ENCODE measurements around the gene FAM181A. TPM values are rescaled to one million over a fixed set of nuclear protein-coding genes. Genes with fewer than 3 reads are reported as not detected.

Gene FAM181A
- total RNA-seq, 1 experiment from 2014 or later: not detected

DNA sequence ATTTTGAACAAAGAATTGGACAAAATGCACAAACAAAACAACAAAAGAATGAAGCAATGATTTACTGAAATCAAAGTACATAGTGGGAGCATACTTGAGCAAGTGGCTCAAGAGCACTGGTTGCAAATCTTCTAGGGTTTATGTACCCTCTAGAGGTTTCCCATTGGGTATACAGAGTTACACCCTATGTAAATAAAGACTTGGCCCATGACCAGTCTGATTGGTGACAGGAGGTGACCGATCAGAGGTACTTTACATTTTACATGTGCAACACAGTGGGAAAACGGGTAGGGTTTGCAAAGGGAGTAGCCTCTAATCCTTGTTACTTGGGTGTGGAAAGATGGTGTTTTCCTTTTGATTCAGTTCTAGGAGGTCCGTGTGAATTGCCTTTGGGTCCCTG lies 10.6 kb upstream of the FAM181A start:
- no peak for DNase-seq

DNA sequence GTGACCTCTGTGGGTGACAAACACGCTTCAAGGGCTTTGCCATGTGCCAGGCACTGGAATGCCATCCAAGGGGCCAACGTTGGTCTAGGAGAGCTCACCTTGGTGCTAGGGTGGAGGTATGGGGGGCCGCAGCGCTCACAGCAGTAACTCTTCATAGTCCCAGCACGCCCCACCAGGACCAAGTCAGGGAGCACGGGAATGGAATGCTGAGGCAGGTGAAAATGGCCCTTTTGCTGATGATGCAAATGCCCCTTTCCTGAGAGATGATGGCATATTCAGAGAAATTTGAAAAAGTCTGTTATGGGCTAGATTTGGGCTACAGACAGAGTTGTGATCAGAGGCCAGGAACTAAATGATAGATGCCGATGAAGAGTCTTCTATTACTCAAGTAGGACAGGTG lies 10.0 kb upstream of the FAM181A start:
- H3K79me2 ChIP-seq (ENCODE audit: low read length): no peaks in the 10 kb centered on the region
- no peaks in the 10 kb centered on the region for H3K9me3 ChIP-seq (ENCODE audit: low read length)
- no TSS peak for BruUV-seq (replicated peaks)
- DNase-seq: no peak
- H3F3A ChIP-seq (ENCODE audit: low read length, unreplicated experiment): no peaks in the 10 kb centered on the region
- ChIA-PET CTCF (no interaction called here), POLR2A (ENCODE audit: unreplicated experiment) (no interaction called here)
- no peaks in the 10 kb centered on the region for H3K4me1 ChIP-seq (ENCODE audit: insufficient read depth, low read length)
- TF ChIP-seq EZH2phosphoT487 (IDR thresholded peaks at IDR 0.05; ENCODE audit: borderline replicate concordance, low read length) (no peak), EZH2 (IDR thresholded peaks at IDR 0.05; ENCODE audit: low read length, unreplicated experiment) (no peak)
- TF ChIP-seq, protein P1, sequence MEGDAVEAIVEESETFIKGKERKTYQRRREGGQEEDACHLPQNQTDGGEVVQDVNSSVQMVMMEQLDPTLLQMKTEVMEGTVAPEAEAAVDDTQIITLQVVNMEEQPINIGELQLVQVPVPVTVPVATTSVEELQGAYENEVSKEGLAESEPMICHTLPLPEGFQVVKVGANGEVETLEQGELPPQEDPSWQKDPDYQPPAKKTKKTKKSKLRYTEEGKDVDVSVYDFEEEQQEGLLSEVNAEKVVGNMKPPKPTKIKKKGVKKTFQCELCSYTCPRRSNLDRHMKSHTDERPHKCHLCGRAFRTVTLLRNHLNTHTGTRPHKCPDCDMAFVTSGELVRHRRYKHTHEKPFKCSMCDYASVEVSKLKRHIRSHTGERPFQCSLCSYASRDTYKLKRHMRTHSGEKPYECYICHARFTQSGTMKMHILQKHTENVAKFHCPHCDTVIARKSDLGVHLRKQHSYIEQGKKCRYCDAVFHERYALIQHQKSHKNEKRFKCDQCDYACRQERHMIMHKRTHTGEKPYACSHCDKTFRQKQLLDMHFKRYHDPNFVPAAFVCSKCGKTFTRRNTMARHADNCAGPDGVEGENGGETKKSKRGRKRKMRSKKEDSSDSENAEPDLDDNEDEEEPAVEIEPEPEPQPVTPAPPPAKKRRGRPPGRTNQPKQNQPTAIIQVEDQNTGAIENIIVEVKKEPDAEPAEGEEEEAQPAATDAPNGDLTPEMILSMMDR (conservative IDR thresholded peaks at IDR 0.05; ENCODE audit: low read depth, low read length): no peak
- no peak overlapping the region for H2AFZ ChIP-seq (ENCODE audit: low read length)
- H3K36me3 ChIP-seq (ENCODE audit: low read depth, low read length): no peaks in the 10 kb centered on the region
- H3K4me3 ChIP-seq (ENCODE audit: low read length): no peak overlapping the region
- no peak for ATAC-seq
- H3K9ac ChIP-seq (ENCODE audit: low read length): no peak overlapping the region
- no peak overlapping the region for H3K4me2 ChIP-seq (ENCODE audit: low read length)
- intact Hi-C loops (cut with micrococcal nuclease): no loop called here
- H4K20me1 ChIP-seq (ENCODE audit: low read length): no peaks in the 10 kb centered on the region
- H3K27me3 ChIP-seq (ENCODE audit: low read length): peaks cover 4% of the 10 kb centered on the region
- H3K27ac ChIP-seq (ENCODE audit: low read length): no peak overlapping the region
- no peaks in the 10 kb centered on the region for H3K9me2 ChIP-seq (replicated peaks; ENCODE audit: low read length)

More for the DNA sequence above, 10.6 kb upstream of the FAM181A start:
- Histone ChIP-seq H3K9ac (ENCODE audit: low read length) (no peak overlapping the region), H3K27ac (ENCODE audit: low read length) (no peak overlapping the region), H3K27me3 (ENCODE audit: low read length) (peaks cover 4% of the 10 kb centered on the region), H3K4me2 (ENCODE audit: low read length) (no peak overlapping the region), H3K9me3 (ENCODE audit: low read length) (no peaks in the 10 kb centered on the region), H3K36me3 (ENCODE audit: low read depth, low read length) (no peaks in the 10 kb centered on the region), H3K4me3 (ENCODE audit: low read length) (no peak overlapping the region), H4K20me1 (ENCODE audit: low read length) (no peaks in the 10 kb centered on the region), H3K4me1 (ENCODE audit: insufficient read depth, low read length) (no peaks in the 10 kb centered on the region), H3F3A (ENCODE audit: low read length, unreplicated experiment) (no peaks in the 10 kb centered on the region), H3K9me2 (replicated peaks; ENCODE audit: low read length) (no peaks in the 10 kb centered on the region), H2AFZ (ENCODE audit: low read length) (no peak overlapping the region), H3K79me2 (ENCODE audit: low read length) (no peaks in the 10 kb centered on the region)
- ChIA-PET CTCF (no interaction called here), POLR2A (ENCODE audit: unreplicated experiment) (no interaction called here)
- BruUV-seq (replicated peaks): no TSS peak
- ATAC-seq: no peak
- TF ChIP-seq EZH2 (IDR thresholded peaks at IDR 0.05; ENCODE audit: low read length, unreplicated experiment) (no peak), EZH2phosphoT487 (IDR thresholded peaks at IDR 0.05; ENCODE audit: borderline replicate concordance, low read length) (no peak)
- TF ChIP-seq, protein P1 (conservative IDR thresholded peaks at IDR 0.05; ENCODE audit: low read depth, low read length): no peak
- intact Hi-C loops (cut with micrococcal nuclease): no loop called here

DNA sequence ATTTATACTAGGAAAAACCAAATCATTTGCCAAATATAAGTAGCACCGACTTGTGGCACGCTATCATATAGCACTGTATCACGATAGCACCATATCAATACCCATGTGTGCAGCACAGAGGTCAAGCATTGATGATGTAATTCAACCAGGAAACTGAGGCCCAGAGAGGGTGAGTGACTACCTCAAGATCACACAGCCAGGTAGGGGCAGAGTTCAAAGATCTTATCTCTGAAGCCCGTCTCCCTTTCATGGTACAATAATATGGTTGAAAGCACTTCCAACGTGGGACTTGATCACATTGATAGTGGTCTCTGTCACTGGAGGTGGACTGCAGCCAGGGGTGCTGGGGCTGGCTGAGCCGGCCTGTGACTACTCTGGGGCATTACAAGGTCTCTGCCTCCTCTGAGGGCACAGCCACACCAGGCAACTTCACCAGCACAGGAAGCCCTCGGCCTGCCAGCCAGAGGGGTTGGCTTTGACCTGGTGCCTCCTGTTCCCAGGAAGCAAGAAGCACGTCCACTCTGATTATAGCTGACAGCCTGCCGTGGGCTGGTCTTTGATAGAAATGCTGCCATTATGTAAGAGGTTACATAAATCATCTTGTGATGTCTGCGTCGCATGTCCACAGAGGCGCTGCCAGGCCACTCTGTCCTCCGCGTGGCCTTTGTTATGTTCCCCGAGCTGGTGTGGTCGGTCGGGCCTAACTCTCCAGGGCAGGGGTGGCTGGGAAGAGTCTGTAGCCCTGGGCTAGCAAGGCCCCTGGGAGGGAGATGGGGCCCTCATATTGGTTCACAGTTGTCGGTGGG lies 5.9 kb upstream of the FAM181A start:
- no peaks in the 10 kb centered on the region for H3K79me2 ChIP-seq (ENCODE audit: low read length)
- no peaks in the 10 kb centered on the region for H3F3A ChIP-seq (ENCODE audit: low read length, unreplicated experiment)
- DNase-seq (no peak), ATAC-seq (no peak)
- H3K9me3 ChIP-seq (ENCODE audit: low read length): no peaks in the 10 kb centered on the region
- TF ChIP-seq EZH2phosphoT487 (IDR thresholded peaks at IDR 0.05; ENCODE audit: borderline replicate concordance, low read length) (no peak), EZH2 (IDR thresholded peaks at IDR 0.05; ENCODE audit: low read length, unreplicated experiment) (no peak)
- TF ChIP-seq, protein P1 (conservative IDR thresholded peaks at IDR 0.05; ENCODE audit: low read depth, low read length): no peak
- H3K27ac ChIP-seq (ENCODE audit: low read length): no peak overlapping the region
- no peaks in the 10 kb centered on the region for H3K4me1 ChIP-seq (ENCODE audit: insufficient read depth, low read length)
- no peak overlapping the region for H2AFZ ChIP-seq (ENCODE audit: low read length)
- CTCF ChIA-PET: no interaction called here
- no peaks in the 10 kb centered on the region for H3K36me3 ChIP-seq (ENCODE audit: low read depth, low read length)
- H3K27me3 ChIP-seq (ENCODE audit: low read length): peaks cover 14% of the 10 kb centered on the region
- POLR2A ChIA-PET (ENCODE audit: unreplicated experiment): no interaction called here
- no peaks in the 10 kb centered on the region for H3K9me2 ChIP-seq (replicated peaks; ENCODE audit: low read length)
- no peak overlapping the region for H3K9ac ChIP-seq (ENCODE audit: low read length)
- no peaks in the 10 kb centered on the region for H4K20me1 ChIP-seq (ENCODE audit: low read length)
- no peak overlapping the region for H3K4me3 ChIP-seq (ENCODE audit: low read length)
- no TSS peak for BruUV-seq (replicated peaks)
- no peak overlapping the region for H3K4me2 ChIP-seq (ENCODE audit: low read length)
- intact Hi-C loops (cut with micrococcal nuclease): no loop called here
